Liver (tissue), 9 donors: ENCODE results near the gene KDM2B. TPM values are rescaled to one million over a fixed set of nuclear protein-coding genes. Genes with fewer than 3 reads are reported as not detected.

Experiments used
- DNase-seq: peaks from one replicate; pipeline ENCODE4 v3.0.0-alpha.2; 2017; ENCODE audit warnings: low spot score
- H3K27ac ChIP-seq, 2 donors: one replicate each; pipeline ENCODE4 v1.7.0; 2013; ENCODE audit warnings: inconsistent platforms in 2 of 2, low read length in 2 of 2, control low read depth in 1 of 2, low read depth in 1 of 2, mild to moderate bottlenecking in 1 of 2
- H3K27me3 ChIP-seq, 4 donors: one replicate each; pipeline versions ENCODE4 v1.6.1 to v1.7.0; 2013; ENCODE audit warnings: low read length in 3 of 4, inconsistent platforms in 1 of 4, mild to moderate bottlenecking in 1 of 4, moderate library complexity in 1 of 4; ENCODE audit not compliant: control insufficient read depth in 4 of 4, insufficient read depth in 4 of 4
- H3K36me3 ChIP-seq, 4 donors: one replicate each; pipeline versions ENCODE4 v1.6.1 to v1.7.0; 2013; ENCODE audit warnings: low read length in 3 of 4, mild to moderate bottlenecking in 3 of 4, low read depth in 1 of 4, moderate library complexity in 1 of 4; ENCODE audit not compliant: control insufficient read depth in 4 of 4, insufficient read depth in 3 of 4
- H3K4me1 ChIP-seq, 4 donors: one replicate each; pipeline versions ENCODE4 v1.6.1 to v1.7.0; 2013; ENCODE audit warnings: low read length in 3 of 4, mild to moderate bottlenecking in 3 of 4, moderate library complexity in 1 of 4; ENCODE audit not compliant: control insufficient read depth in 4 of 4, insufficient read depth in 4 of 4
- H3K4me3 ChIP-seq, 3 donors: one replicate each; pipeline versions ENCODE4 v1.6.1 to v1.7.0; 2013; ENCODE audit warnings: low read length in 3 of 3, control low read depth in 1 of 3, low read depth in 1 of 3, mild to moderate bottlenecking in 1 of 3
- H3K9ac ChIP-seq, 2 donors: one replicate each; pipeline ENCODE4 v1.7.0; 2013; ENCODE audit warnings: low read length in 2 of 2, mild to moderate bottlenecking in 2 of 2, moderate library complexity in 2 of 2, control low read depth in 1 of 2, low read depth in 1 of 2
- H3K9me3 ChIP-seq, 4 donors: one replicate each; pipeline versions ENCODE4 v1.6.1 to v1.7.0; 2013; ENCODE audit warnings: low read length in 3 of 4; ENCODE audit not compliant: control insufficient read depth in 4 of 4
- ATF3 ChIP-seq: IDR thresholded peaks from 2 replicates; pipeline ENCODE4 v1.6.1; 2016; ENCODE audit warnings: antibody characterized with exemption
- CTCF ChIP-seq: fragments of 150-350 bp; IDR thresholded peaks from 2 replicates; pipeline ENCODE4 v1.5.1; 2017; ENCODE audit warnings: improper control_type of control experiment, low read depth, low read length; ENCODE audit not compliant: missing input control
- EGR1 ChIP-seq, 2 donors: IDR thresholded peaks; 2 replicates each; pipeline ENCODE4 v1.6.1; 2016 to 2018; ENCODE audit warnings: antibody characterized with exemption in 2 of 2, low read depth in 2 of 2
- FOXA2 ChIP-seq: IDR thresholded peaks from 2 replicates; pipeline ENCODE4 v1.6.1; 2016; ENCODE audit warnings: antibody characterized with exemption
- GABPA ChIP-seq, 2 donors: IDR thresholded peaks in 1 of 2; conservative IDR thresholded peaks in 1 of 2; 2 replicates each; pipeline ENCODE4 v1.6.1; 2016; ENCODE audit warnings: antibody characterized with exemption in 2 of 2, mild to moderate bottlenecking in 1 of 2, moderate library complexity in 1 of 2
- HNF4G ChIP-seq: IDR thresholded peaks from 2 replicates; pipeline ENCODE4 v1.6.1; 2016; ENCODE audit warnings: antibody characterized with exemption
- JUND ChIP-seq, 2 donors: IDR thresholded peaks; 2 replicates each; pipeline ENCODE4 v1.6.1; 2016; ENCODE audit warnings: antibody characterized with exemption in 2 of 2
- NR2F2 ChIP-seq: IDR thresholded peaks from 2 replicates; pipeline ENCODE4 v1.6.1; 2016; ENCODE audit warnings: antibody characterized with exemption
- RAD21 ChIP-seq, 2 donors: IDR thresholded peaks; 2 replicates each; pipeline ENCODE4 v1.6.1; 2016; ENCODE audit warnings: antibody characterized with exemption in 2 of 2, mild to moderate bottlenecking in 2 of 2
- REST ChIP-seq: IDR thresholded peaks from 2 replicates; pipeline ENCODE4 v1.6.1; 2016; ENCODE audit warnings: antibody characterized with exemption, mild to moderate bottlenecking
- RXRA ChIP-seq, 2 donors: IDR thresholded peaks; 2 replicates each; pipeline ENCODE4 v1.6.1; 2017 to 2018; ENCODE audit warnings: antibody characterized with exemption in 2 of 2, mild to moderate bottlenecking in 1 of 2
- SP1 ChIP-seq: IDR thresholded peaks from 2 replicates; pipeline ENCODE4 v1.6.1; 2018; ENCODE audit warnings: antibody characterized with exemption, mild to moderate bottlenecking
- TAF1 ChIP-seq: conservative IDR thresholded peaks from 2 replicates; pipeline ENCODE4 v1.6.1; 2016; ENCODE audit warnings: antibody characterized with exemption, mild to moderate bottlenecking
- YY1 ChIP-seq: IDR thresholded peaks from 2 replicates; pipeline ENCODE4 v1.6.1; 2016; ENCODE audit warnings: antibody characterized with exemption, mild to moderate bottlenecking
- ZBTB33 ChIP-seq: IDR thresholded peaks from 2 replicates; pipeline ENCODE4 v1.6.1; 2016; ENCODE audit warnings: antibody characterized with exemption
- WGBS: extraction: QIAGEN DNeasy Blood & Tissue Kit; methylation state at CpG from one replicate; pipeline ENCODE4 v1.1.7; 2013; 5-methylcytosine and 5-hydroxymethylcytosine counted together
- polyA plus RNA-seq, 2 donors: library from polyadenylated mRNA; stranded (reverse) in 1 of 2; unstranded in 1 of 2; fragments of 200-250 nt in 1 of 2; fragments of >200 nt in 1 of 2; fragmentation: Nextera tagmentation in 1 of 2; extraction: Ambion mirVana in 1 of 2; gene quantifications; one replicate each; pipeline versions ENCODE4 v1.2.1 to v1.2.3, GENCODE V29; 2013 to 2015
- total RNA-seq, 2 donors: library from RNA; depleted of rRNA; stranded (reverse); fragments of >200 nt; gene quantifications; one replicate each; pipeline ENCODE4 v1.2.3, GENCODE V29; 2014
- donor health status: healthy.
- donor health status: healthy.
- donor health status: healthy.
- donor health status: healthy.
- donor health status: healthy.

Gene KDM2B
- total and polyA plus RNA-seq, 4 donors: 7.0 to 34.2 (median 10.6) TPM

GRCh38 chr12:121443193-121443870 is 137.5 kb downstream of the KDM2B start:
- Histone ChIP-seq H3K9me3 (no peaks in the 10 kb centered on the region), H3K9ac (no peak overlapping the region), H3K27me3 (no peaks in the 10 kb centered on the region), H3K4me1 (peaks cover 0 to 5% (median 2%) of the 10 kb centered on the region in 4 donors), H3K4me3 (no peak overlapping the region), H3K36me3 (peaks cover 11 to 42% (median 14%) of the 10 kb centered on the region in 4 donors), H3K27ac (no peak overlapping the region)
- DNase-seq: peak; percentile 85
- 61% methylated on average over 20 of the region's 20 CpGs for WGBS
- TF ChIP-seq JUND (IDR thresholded peaks at IDR 0.05): no peak
- TF ChIP-seq TAF1: no peak
- TF ChIP-seq REST: no peak
- TF ChIP-seq RXRA (IDR thresholded peaks at IDR 0.05): no peak
- no peak for TF ChIP-seq HNF4G
- no peak for TF ChIP-seq SP1
- TF ChIP-seq ATF3: no peak
- no peak for TF ChIP-seq NR2F2
- TF ChIP-seq YY1: no peak
- peak; percentile 83 to 88 for TF ChIP-seq RAD21 (IDR thresholded peaks at IDR 0.05)
- TF ChIP-seq ZBTB33: no peak
- no peak for TF ChIP-seq FOXA2
- peak; percentile 80 for TF ChIP-seq CTCF
- no peak for TF ChIP-seq EGR1 (IDR thresholded peaks at IDR 0.05; ENCODE audit: low read depth in 2 of 2)
- no peak for TF ChIP-seq GABPA (IDR thresholded peaks at IDR 0.05 in 1 of 2, conservative IDR thresholded peaks at IDR 0.05 in 1 of 2)
